HepG2 (cell line): ENCODE data around the gene C20orf144. TPM values are rescaled to one million over a fixed set of nuclear protein-coding genes. Genes with fewer than 3 reads are reported as not detected.
A peak's percentile ranks its signal among the peaks of the same experiment; 100 is the strongest.

Experiments used
- DMTF1 ChIP-seq: sonication (generic); formaldehyde crosslinking; IDR thresholded peaks from 2 replicates; pipeline ENCODE4 v1.4.0; 2020; ENCODE audit warnings: mild to moderate bottlenecking, missing genetic modification reagents
- GATA4 ChIP-seq: sonication (generic); IDR thresholded peaks from 2 replicates; pipeline ENCODE4 v1.6.1; 2016; ENCODE audit warnings: antibody characterized with exemption, low read depth, borderline replicate concordance
- HES4 ChIP-seq: sonication (generic); formaldehyde crosslinking; IDR thresholded peaks from 2 replicates; pipeline ENCODE4 v1.9.0; 2021; ENCODE audit warnings: mild to moderate bottlenecking, missing genetic modification reagents, borderline replicate concordance
- IRF2 ChIP-seq: IDR thresholded peaks from 2 replicates; pipeline ENCODE4 v1.6.1; 2018; ENCODE audit warnings: missing genetic modification reagents, missing compliant biosample characterization
- MAX ChIP-seq: IDR thresholded peaks from 2 replicates; pipeline ENCODE4 v1.6.1; 2012; ENCODE audit warnings: inconsistent platforms
- MXD1 ChIP-seq: sonication (generic); formaldehyde crosslinking; IDR thresholded peaks from 2 replicates; pipeline ENCODE4 v1.4.0; 2020; ENCODE audit warnings: mild to moderate bottlenecking, missing genetic modification reagents
- PRDM15 ChIP-seq: sonication (generic); formaldehyde crosslinking; IDR thresholded peaks from 2 replicates; pipeline ENCODE4 v1.4.0; 2020; ENCODE audit warnings: missing genetic modification reagents
- RBM39 ChIP-seq: fragments of 200-400 bp; formaldehyde crosslinking; IDR thresholded peaks from one replicate; pipeline ENCODE4 v1.6.1; 2018; ENCODE audit warnings: antibody characterized with exemption, mild to moderate bottlenecking, low read depth, low read length; ENCODE audit not compliant: poor library complexity, severe bottlenecking
- RFX3 ChIP-seq: IDR thresholded peaks from 2 replicates; pipeline ENCODE4 v1.6.1; 2016; ENCODE audit warnings: missing biosample characterization, missing genetic modification reagents
- SATB2 ChIP-seq: sonication (generic); formaldehyde crosslinking; IDR thresholded peaks from 2 replicates; pipeline ENCODE4 v1.5.0; 2020; ENCODE audit warnings: missing genetic modification reagents
- YY1 ChIP-seq: IDR thresholded peaks from 2 replicates; pipeline ENCODE4 v1.6.1; 2011; ENCODE audit warnings: low read length, low read depth, moderate library complexity, mild to moderate bottlenecking; ENCODE audit not compliant: insufficient read depth, insufficient replicate concordance
- ZBTB34 ChIP-seq: sonication (generic); formaldehyde crosslinking; IDR thresholded peaks from 2 replicates; pipeline ENCODE4 v1.8.0; 2022; ENCODE audit warnings: mild to moderate bottlenecking, missing genetic modification reagents
- ZBTB7A ChIP-seq: sonication (generic); formaldehyde crosslinking; IDR thresholded peaks from 2 replicates; pipeline ENCODE4 v1.8.0; 2022; ENCODE audit warnings: mild to moderate bottlenecking, missing genetic modification reagents
- ZIK1 ChIP-seq: sonication (generic); formaldehyde crosslinking; IDR thresholded peaks from 2 replicates; pipeline ENCODE4 v1.5.0; 2020; ENCODE audit warnings: mild to moderate bottlenecking, low read depth, missing genetic modification reagents, borderline replicate concordance
- ZMYM3 ChIP-seq: sonication (generic); formaldehyde crosslinking; IDR thresholded peaks from 2 replicates; pipeline ENCODE4 v1.5.1; 2020; ENCODE audit warnings: mild to moderate bottlenecking, missing genetic modification reagents
- ZNF275 ChIP-seq: sonication (generic); formaldehyde crosslinking; IDR thresholded peaks from 2 replicates; pipeline ENCODE4 v1.8.0; 2022; ENCODE audit warnings: missing genetic modification reagents, mild to moderate bottlenecking, inconsistent platforms, borderline replicate concordance
- ZNF7 ChIP-seq: IDR thresholded peaks from 2 replicates; pipeline ENCODE4 v1.6.1; 2016; ENCODE audit warnings: missing biosample characterization, missing genetic modification reagents
- ZNF766 ChIP-seq: sonication (generic); formaldehyde crosslinking; IDR thresholded peaks from 2 replicates; pipeline ENCODE4 v1.5.0; 2020; ENCODE audit warnings: missing genetic modification reagents, borderline replicate concordance
- polyA plus RNA-seq, 8 experiments: library from polyadenylated mRNA; depleted of rRNA in 3 of 8; stranded (reverse) in 7 of 8; unstranded in 1 of 8; fragments of >200 nt; fragmentation: Illumina TruSeq in 4 of 8; extraction: Trizol in 4 of 8; gene quantifications; 2 replicates each; pipeline versions ENCODE4 v1.2.1 to v1.2.3, GENCODE V29; 2011 to 2016; ENCODE audit warnings: low read depth in 4 of 8, missing spikeins in 1 of 8, mixed read lengths in 1 of 8; ENCODE audit not compliant: insufficient read depth in 1 of 8
- total RNA-seq, 5 experiments: library from RNA; depleted of rRNA; stranded (reverse); fragments of >200 nt; fragmentation: Illumina TruSeq; extraction: Trizol; gene quantifications; 2 replicates each; pipeline ENCODE4 v1.2.3, GENCODE V29; 2016; ENCODE audit warnings: low read depth in 1 of 5

The C20orf144 gene
- total and polyA plus RNA-seq, 2 of the 13 experiments (the other 11 are each of a cell fraction or from before 2014, with no cell fraction given), result 0.09 to 0.16 TPM

- TF ChIP-seq ZMYM3 (no peak), ZNF766 (CRISPR knock-in tag) (no peak), PRDM15 (CRISPR knock-in tag) (no peak), YY1 (peak; percentile 56), GATA4 (no peak), RFX3 (no peak), MXD1 (CRISPR knock-in tag) (no peak), IRF2 (no peak; the same call in 1 of the 2 replicates), HES4 (CRISPR knock-in tag) (no peak), MAX (0 out of 2 replicates have a peak, but pooled peaks have one; percentile 24), ZBTB34 (CRISPR knock-in tag) (peak; percentile 99), SATB2 (CRISPR knock-in tag) (no peak), ZNF275 (CRISPR knock-in tag) (no peak), DMTF1 (CRISPR knock-in tag) (no peak), RBM39 (peak; percentile 56), ZNF7 (CRISPR knock-in tag) (no peak; the same call in 1 of the 2 replicates), ZBTB7A (CRISPR knock-in tag) (no peak), ZIK1 (CRISPR knock-in tag) (no peak)
Observed at GRCh38 chr20:33667676-33668465, 5.7 kb downstream of the C20orf144 start (continued).
